ENCODE measurements around the gene MAML2.

Gene MAML2

DNA sequence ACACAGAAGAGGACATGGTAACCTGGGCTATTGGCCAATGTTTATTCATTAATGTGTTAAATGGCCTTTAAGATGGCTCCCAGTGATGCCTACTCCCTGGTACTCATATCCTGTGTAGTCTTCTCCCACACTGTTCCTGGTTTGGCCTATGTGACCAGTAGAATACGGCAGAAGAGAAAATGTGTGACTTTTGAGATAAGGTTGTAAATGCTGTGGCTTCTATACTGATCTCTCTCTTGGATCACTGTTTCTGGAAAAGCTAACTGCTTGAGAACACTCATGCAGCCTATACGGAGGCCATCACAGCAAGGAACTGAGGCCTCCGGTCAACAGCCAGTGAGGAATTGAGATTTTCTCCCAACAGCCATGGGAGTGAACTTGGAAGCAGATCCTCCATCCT lies 24.1 kb downstream of the MAML2 start:
- DNase-seq, result no peak

DNA sequence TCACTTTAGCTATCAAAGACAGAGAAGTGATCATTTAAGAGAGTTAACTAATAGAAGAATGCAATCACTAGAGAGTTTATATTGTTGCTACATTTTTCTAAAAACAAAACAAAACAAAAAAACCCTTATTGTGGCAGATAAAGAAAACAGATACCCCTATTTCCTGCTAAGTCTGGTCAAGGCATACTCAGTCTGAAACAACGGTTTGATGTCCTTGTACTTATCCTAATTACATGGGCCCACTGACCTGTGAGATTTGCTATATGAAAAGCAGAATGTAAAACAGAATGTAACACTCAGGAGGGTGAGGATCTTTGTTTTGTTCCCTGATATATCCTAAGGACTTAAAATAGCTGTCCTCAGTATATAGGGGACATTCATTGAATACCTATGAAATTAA lies 24.6 kb downstream of the MAML2 start:
- no peak for DNase-seq

DNA sequence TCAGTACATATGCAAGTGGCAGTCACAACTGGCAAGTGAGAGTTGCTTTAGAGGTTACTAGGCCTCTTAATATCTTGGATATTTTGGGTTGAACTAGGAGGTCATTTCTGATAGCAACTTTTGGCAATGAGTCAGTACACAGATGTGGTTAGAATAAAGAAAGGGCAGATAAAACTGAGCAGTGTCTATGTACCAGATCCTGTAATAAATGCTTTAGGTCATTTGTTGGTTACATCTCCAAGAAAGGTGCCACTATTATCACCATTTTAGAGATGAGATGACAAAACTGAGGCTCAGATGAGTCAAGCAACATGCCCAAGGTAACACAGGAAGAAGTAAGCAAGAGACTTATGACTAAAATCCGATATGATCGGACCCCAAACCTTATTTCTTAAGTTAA lies 25.0 kb downstream of the MAML2 start:
- DNase-seq, result no peak

DNA sequence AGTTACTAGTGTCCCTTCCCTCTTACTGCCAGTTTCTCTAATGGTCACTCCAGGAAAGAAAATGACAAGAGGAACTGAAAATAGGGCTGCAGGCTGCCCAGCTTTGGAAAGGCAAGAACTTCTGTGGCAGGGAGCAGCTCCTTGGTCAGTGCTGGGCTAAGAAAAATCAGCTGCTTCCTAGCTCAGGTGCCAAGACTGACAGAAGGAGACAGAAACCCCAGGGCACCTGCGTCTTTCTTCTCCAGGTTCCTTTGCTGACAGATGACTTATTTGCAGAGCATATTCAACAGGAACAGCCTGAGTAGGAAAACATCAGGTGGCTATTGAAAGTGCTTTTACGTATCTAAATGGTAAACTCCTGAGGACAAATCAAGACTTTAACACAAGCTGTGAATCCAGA lies 25.4 kb downstream of the MAML2 start:
- DNase-seq, result peak in 2 of 56 donors; percentile 10 to 12

DNA sequence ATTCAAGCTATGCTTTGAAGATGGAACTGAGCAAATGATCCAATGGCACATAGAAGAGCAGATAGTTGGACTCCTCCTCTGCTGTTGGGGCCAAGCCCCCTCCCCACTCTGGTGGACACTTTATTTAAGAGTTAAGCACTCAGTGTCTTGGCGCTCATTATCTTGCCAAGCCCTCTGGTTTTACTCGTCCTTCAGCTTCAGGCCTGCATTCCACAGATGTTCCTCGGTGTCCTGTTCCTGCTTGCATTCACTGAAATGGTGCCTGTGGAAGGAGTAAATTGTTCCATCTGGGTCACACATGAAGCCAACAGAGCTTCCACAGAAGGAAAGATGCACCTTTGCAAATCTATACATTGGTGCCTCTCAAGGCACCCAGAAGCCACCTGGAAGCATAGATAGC lies 26.1 kb downstream of the MAML2 start:
- DNase-seq, result no peak

DNA sequence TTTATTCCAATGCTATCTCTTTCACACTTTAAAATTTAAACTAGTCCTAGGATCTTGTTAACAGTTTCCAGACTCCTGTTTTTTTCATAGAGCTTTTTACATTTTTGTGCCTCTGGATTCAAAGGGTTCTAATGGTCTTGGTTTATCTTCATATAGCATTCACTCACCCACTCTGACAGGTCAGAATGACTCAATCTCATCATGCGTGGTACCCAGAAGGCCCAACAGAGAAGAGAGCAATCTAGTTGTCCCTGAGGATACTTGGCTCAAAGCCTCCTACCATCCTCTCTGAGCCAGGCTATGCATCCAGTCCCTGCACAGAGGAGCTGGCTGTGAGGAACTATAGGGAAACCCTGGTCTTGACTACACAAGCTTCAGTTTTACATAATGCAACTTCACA lies 27.5 kb downstream of the MAML2 start:
- no peak for DNase-seq

DNA sequence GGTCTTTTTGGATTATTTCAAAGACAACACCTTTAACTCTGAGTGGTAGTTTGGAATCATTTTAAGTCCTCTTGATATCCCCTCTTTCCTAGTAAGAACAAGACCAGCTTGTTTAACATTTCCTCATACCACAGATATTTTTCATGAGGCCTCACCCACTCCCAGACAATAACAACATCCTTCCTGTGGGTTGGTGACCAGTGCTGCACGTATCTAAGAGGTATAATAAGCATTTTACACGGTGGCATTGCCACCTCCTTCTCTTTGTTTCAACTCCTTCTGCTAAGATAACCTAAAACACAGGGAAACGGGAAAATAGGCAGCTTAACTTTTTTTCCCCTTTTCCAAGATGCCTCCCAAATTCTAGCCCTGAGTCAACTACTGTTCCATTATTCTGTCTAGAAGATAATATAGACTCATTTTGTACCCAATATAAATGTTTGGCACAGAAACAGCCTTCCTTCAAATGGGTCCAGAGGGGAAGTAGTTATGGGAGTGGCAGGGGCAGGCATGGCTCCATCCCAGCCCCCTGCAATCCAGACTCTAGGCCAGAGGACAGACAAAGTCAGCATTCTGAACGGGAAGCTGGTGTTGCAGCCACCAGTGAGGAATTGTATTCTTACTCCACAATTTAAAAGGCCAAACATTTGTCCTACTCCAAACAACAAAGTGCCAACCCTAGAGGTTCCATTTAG lies 28.5 kb downstream of the MAML2 start:
- DNase-seq, result no peak

DNA sequence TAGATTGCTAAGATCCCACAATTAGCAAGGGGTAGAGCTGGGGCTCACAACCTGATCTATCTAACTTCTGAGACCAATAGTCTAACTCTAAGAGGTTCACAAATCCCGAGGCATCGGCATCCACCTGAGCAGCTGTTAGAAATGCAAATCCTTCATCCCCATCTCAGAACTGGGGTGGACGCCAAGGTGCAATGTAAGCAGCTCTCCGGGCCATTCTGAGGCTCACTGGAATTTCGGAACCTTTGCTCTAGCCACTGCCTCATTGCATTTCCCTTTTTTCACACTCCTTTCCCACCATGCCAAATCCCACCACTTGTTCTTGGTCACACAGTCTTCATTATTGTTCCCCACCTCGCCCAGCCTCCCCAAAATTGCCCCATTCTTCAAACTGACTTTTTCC lies 29.8 kb downstream of the MAML2 start:
- no peak for DNase-seq

DNA sequence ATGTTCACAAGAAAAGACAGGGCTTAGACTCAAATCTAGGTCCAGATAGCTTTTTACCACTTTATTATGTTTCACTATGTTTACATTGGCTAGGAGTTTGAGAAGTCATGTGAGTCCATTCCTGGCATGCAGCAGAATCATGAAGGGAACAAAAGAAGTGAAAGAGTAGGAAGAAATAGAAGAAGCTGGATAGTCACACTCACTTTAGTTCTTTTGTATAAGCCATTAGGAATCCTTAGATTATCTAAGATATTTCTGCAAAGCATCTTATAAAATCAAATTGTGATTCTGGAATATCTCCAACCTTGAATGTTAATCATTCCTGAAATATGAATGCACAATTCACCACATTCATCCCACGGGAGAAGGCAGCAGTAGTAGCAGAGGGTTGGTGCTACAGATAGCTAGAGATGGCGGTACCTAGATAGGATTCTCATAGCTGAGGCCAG lies 31.9 kb downstream of the MAML2 start:
- DNase-seq, result no peak

DNA sequence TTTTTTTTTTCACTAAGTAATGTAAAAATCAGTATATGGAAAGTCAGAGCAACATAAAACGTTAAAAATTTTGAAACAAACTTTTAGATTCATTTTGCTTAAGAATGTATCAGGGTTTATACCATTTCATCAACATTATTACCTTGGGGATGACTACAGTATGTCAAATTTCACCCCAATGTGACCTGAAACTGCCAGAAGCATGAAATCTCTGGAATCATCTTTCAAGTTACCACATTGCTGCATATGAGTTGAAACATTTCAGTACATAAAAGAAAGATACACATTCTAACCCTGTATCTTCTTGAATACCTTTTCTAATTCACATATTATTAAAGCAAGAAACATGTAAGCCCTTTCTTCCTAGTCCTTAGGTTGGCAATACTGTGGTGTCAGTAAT lies 32.8 kb downstream of the MAML2 start:
- no peak for DNase-seq

DNA sequence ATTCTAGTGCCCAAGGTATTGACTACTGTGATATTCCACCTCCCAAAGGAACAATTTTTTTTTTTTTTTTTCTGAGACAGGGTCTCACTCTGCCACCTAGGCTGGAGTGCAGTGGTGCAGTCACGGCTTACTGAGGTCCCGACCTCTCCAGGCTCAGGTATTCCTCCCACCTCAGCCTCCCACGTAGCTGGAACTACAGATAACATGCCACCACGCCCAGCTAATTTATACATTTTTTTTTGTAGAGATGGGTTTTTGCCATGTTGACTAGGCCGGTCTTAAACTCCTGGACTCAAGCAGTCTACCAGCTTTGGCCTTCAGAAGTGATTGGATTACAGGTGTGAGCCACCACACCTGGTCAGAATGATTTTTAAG lies 33.4 kb downstream of the MAML2 start:
- DNase-seq, result no peak

DNA sequence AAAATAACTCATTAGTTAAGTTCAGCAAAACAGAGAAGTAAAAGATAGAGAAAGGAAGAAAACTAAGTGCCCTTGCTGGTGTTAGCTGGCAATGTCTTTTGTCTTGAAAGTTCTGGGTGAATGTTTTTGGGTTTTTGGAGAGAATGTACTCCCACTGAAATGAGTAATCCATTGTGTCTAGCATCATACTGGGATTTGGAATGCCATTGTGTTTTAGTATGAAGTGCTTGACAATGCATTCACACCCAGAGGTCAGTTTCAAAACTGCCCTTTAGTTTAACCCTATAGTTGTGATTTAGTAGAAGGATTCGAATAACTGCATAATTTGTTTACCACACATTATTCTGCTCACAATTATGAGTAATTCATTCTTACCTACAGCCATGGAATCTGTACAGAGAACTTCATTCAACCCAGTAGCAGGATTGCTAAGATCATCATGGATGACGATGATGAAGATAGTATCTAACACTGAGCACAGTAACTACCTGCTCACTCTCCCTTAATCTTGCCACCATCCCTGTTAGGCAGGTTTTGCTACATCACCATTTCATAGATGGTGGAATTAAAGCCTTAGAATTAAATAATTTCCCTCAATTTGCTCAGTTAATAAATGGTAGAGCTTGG lies 33.9 kb downstream of the MAML2 start:
- no peak for DNase-seq

DNA sequence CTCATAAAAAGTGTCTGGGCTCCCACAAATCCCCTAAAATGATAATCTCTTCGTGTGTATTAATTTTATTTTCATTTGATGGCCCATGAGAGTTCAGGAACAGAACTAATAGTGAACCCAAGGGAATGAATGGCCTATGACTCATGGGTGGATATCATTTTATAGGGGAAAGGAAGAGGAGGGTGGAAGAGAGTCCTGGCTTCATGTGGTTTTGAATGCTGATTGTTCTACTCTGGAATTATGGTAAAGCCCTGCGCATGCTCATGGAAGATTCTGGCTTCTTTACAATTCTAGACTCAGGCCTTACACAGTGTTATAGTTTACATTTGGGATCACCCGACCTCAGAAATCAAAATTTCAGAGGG lies 35.2 kb downstream of the MAML2 start:
- DNase-seq, result no peak

DNA sequence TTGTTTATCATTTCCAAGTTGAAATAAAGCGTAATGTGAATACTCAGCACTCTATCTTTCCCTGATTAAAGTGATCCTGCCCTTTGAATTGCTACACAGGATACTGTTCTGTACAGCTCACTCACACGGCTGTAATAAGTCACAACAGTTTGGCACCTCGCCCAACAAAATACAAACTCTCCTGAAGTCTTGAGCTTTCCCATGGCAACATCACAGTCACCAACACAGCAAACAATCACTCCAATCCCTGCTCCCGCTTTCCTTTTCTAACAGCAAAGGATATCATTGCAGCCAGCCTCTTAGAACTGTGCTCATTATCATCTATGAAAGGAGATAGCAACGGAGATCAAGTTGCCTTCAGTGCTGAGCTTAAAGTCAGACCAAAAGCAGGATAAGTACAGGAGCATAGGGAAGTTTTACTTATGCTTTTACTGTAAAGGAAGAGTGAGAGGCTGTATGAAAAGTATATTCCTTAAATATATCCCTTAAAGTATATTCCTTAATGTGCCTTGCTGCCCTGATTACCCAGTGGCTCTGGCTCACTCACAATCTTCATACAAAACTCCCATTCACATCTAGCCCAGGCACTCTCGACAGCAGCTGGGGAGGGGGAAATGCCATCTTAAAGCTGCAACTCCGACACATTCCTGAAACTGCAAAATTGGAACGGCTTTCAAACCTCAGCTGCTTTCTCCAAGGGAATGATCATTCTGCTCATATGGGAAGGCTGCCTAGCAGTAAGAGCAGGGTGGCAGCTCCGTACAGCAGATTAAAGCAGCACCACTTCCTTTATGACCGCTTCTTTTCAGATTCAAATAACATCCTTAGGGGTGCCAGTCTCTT lies 35.8 kb downstream of the MAML2 start:
- peak in 28 of 56 donors; percentile 1 to 51 (median 24) for DNase-seq

DNA sequence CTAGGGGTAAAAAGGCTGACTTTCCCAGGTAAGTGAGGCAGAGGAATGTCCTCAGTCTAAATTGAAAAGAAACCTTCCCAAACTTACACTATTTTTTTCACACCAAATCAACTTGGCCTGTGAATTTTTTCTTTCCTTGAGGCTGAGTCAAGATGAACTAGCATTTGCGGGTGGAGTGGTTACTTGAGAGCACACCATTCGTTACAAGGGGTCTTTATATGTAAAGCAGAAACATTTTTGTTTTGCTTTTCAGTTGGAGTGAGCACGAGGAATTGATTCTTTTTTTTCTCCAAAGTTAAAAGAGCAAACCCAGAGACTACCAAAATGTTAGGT lies 36.4 kb downstream of the MAML2 start:
- DNase-seq, result no peak

DNA sequence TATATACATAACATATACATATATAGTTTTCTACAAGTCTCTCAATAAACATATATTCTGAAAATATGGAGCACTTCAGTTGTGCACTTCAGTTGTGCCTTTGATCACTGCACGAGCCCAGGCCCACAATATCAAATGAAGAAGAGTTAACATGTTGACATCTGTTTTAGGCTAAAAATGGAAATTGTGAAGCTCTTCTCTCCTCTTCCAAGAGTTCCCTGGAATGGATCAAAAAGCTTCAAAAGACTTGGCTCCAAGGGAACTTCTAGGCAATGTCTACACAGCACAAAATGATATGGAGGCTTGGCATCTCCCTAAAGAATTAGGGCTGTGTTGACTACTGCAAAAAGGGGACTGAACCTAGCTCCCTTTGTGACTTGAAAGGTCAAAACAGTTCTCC lies 36.9 kb downstream of the MAML2 start:
- DNase-seq, result no peak

DNA sequence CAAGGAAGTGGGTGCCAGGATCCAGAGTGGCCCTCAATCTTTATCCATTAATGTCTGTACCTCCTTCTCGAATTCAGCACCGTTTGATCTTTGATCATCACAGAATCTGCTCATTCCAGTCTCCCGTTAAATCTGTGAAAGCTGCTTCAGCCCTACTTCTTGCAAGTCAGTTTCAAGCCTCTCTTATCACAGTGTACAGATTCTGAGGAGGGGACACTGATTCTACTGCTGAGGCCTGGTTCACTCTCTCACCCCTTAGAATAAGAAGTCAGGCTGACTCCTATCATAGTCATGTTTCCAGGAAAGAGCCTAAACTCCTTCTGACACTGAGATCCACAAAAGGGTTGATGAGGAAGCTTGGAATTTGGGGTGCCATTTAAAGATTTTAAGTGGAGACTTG lies 39.0 kb downstream of the MAML2 start:
- DNase-seq, result no peak

DNA sequence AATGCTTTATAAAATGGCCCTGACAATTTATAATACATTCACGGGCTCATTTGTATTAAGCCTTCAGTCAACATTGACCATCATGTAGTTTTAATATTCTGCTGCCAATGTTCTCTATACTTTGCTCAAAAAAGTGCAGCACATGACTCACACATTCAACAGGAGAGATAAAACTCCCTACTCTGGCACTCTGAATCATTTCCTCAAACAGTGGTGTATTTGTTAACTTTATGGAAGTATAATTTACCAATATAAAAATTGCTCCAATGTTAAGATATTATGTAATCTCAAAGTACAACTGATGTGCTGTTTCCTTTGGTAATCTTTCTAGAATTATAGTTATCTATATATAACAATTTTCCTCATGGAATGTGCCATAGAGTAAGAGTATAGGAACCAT lies 39.9 kb downstream of the MAML2 start:
- DNase-seq, result no peak

DNA sequence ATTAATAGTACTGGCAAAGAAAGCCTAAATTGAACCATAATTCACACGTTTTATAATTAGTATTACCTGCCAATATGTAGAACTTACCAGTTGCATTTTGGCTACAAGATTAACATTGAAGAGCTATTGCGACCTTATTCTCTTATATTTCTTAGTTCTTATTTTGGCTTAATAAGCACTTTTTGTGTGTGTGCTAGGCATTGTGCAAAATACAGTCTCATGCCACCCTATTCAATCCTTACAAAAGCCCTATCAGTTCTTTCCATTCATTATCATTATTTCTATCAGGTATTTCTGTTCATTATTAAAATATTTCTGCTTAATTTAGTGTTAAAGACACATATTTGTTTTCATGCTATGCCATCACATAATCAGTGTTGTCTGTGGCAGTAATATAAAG lies 41.2 kb downstream of the MAML2 start:
- no peak for DNase-seq

DNA sequence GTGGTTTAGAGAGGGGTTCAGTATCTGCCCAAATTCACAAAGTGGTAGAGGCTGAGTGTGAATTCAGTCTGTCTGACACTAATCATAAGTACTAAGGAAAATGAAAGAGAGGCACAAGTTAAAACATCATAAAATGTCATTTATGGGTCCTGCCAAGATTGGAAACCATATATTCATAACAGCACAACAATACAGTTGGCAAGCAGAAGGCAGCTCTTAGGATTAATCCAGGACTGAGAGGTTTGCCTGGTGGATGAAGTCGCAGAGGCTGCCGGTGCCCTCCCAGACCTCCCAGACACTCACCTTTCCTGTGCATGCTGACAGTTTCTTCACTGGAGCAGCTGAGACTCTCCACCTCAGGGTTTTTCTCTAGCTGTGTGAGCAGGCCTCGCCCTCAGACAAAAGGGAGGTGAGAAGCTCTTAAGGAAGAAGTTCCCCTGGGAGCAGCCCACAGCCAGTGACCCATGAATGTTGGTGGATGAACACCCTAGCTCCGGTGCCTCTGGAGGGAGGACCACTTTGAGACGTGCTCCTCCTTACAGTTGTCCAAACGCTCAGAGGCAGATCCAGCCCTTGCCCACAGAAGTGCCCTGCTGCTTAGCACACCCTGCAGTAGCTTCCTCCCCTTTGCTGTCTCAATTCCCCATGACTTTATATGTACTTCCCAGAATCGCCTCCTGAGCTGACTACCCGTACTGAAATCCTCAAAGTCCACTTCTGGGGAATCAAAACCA lies 43.7 kb downstream of the MAML2 start:
- DNase-seq, result no peak

DNA sequence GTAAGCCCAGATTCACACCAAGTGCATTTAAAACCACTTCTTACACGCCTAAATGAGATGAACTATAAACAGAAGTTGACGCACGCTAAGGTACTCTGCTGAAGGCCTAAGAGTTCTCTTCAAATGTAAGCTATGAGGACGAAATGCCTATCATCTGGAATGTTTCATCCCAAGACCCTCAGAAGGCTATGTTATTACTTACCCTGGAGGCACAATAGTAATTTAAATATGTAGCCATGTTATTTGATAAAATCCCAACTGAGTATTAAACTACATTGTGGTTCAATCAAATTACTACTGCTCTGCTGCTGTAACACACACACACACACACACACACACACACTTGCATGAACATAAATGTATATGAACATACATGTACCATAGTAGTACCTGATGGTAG lies 47.6 kb downstream of the MAML2 start:
- no peak for DNase-seq

DNA sequence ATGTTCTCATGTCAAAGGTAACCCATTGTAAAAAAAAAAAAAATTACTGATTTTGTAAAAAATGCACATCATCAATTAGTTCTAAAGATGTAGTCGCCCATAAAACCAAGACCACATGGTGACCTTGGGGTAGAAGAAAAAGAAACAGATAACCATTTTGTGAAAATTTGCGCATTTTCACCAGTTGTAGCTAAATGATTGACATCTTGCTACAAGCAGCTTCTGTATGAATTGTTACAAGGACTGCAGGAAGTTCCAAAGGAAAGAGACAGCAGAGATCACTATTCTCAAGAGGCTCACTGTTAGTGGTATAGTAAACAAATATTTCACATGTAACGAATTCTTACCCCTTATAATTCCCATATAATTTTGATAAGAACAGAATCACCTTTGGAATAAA lies 48.7 kb downstream of the MAML2 start:
- no peak for DNase-seq

Measured in nucleus accumbens (tissue), 56 donors.